SHP77 (cell line): ENCODE measurements around the gene UNC13A.
"Not testable (repeated sequence)": the region's sequence is repeated elsewhere in the genome, so short reads cannot be mapped to it uniquely, and the experiment has no call there.

ENCODE experiments used
- DNase-seq, 2 experiments: peaks; one replicate each; lab custom pipeline; 2025; lab: John Stamatoyannopoulos, UW

The UNC13A gene

GRCh38 chr19:17604372-17605025, 83.7 kb downstream of the UNC13A start:
- no peak for DNase-seq

- no peak for DNase-seq
Observed at GRCh38 chr19:17602872-17603510, 85.2 kb downstream of the UNC13A start.

GRCh38 chr19:17602217-17602616, 85.9 kb downstream of the UNC13A start:
- DNase-seq: no peak

GRCh38 chr19:17601683-17602082, 86.5 kb downstream of the UNC13A start:
- no peak for DNase-seq

GRCh38 chr19:17599780-17600179, 88.4 kb downstream of the UNC13A start:
- no peak for DNase-seq

- DNase-seq: no peak
Observed at GRCh38 chr19:17598953-17599352, 89.2 kb downstream of the UNC13A start.

GRCh38 chr19:17598063-17598462, 90.1 kb downstream of the UNC13A start:
- DNase-seq: not testable (repeated sequence)

GRCh38 chr19:17594296-17594695, 93.9 kb downstream of the UNC13A start:
- DNase-seq: not testable (repeated sequence)

- DNase-seq: no peak
Observed at GRCh38 chr19:17590866-17591265, 97.3 kb downstream of the UNC13A start.

GRCh38 chr19:17585395-17585794, 102.8 kb downstream of the UNC13A start:
- DNase-seq: not testable (repeated sequence)

GRCh38 chr19:17584132-17584531, 104.0 kb downstream of the UNC13A start:
- no peak for DNase-seq

GRCh38 chr19:17582613-17583012, 105.5 kb downstream of the UNC13A start:
- DNase-seq: no peak

GRCh38 chr19:17581211-17581874, 106.8 kb downstream of the UNC13A start:
- DNase-seq: no peak

- no peak for DNase-seq
Observed at GRCh38 chr19:17580470-17581144, 107.5 kb downstream of the UNC13A start.

GRCh38 chr19:17579661-17580244, 108.4 kb downstream of the UNC13A start:
- peak; percentile 4 to 14 for DNase-seq

- DNase-seq: no peak
Observed at GRCh38 chr19:17577457-17578097, 110.6 kb downstream of the UNC13A start.

- no peak for DNase-seq
Observed at GRCh38 chr19:17576758-17577456, 111.2 kb downstream of the UNC13A start.

- DNase-seq: no peak
Observed at GRCh38 chr19:17575871-17576757, 112.0 kb downstream of the UNC13A start.

GRCh38 chr19:17572638-17573037, 115.5 kb downstream of the UNC13A start:
- DNase-seq: no peak

GRCh38 chr19:17570791-17571190, 117.4 kb downstream of the UNC13A start:
- DNase-seq: no peak
